CD4-positive, alpha-beta T cell treated with Interleukin-4 for 4 hours (primary cell): ENCODE results near the gene ABHD8.

Source experiments
- DNase-seq: peaks from one replicate; pipeline ENCODE4 v3.0.0-alpha.2; 2020

The ABHD8 gene, protein sequence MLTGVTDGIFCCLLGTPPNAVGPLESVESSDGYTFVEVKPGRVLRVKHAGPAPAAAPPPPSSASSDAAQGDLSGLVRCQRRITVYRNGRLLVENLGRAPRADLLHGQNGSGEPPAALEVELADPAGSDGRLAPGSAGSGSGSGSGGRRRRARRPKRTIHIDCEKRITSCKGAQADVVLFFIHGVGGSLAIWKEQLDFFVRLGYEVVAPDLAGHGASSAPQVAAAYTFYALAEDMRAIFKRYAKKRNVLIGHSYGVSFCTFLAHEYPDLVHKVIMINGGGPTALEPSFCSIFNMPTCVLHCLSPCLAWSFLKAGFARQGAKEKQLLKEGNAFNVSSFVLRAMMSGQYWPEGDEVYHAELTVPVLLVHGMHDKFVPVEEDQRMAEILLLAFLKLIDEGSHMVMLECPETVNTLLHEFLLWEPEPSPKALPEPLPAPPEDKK

GRCh38 chr19:17303167-17303939, at the start of gene ABHD8:
ABHD8 (minus strand) TSS chr19:17303425; CDS start chr19:17301616, 1,809 bp downstream.
- DNase-seq: peak; percentile 92

DNA sequence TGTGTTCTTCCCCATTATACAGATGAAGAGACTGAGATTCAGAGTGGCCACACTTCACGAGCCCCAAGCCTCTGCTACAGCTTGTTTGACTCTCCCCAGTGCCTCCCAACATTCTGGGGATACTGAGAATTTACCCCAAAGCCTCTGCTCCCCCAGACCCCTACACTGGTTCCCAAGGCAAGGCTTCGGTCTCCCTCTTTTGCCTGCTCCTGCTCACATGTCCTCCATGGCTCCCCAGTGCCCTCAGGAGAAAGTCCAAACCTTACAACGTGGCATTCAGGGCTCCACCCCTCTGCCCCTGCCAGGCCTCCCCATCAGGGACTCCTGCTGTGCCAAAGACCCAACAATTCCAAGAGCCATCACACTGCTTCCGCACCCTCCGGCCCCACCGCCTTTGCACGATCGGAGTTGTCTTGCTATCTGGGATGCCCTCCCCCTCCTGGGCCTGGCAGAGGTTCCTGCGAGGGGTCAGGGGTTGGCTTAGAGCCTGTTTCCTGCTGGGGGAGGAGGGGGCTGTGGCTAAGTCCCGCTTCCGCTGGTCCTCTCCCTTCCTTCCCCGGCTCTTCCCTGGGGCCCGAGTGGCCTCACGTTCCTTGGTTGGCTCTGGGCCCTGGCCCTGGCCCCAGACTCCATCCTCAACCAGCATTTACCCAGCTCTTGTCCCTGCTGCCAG, 49.5 kb upstream of the ABHD8 start:
- no peak for DNase-seq

DNA sequence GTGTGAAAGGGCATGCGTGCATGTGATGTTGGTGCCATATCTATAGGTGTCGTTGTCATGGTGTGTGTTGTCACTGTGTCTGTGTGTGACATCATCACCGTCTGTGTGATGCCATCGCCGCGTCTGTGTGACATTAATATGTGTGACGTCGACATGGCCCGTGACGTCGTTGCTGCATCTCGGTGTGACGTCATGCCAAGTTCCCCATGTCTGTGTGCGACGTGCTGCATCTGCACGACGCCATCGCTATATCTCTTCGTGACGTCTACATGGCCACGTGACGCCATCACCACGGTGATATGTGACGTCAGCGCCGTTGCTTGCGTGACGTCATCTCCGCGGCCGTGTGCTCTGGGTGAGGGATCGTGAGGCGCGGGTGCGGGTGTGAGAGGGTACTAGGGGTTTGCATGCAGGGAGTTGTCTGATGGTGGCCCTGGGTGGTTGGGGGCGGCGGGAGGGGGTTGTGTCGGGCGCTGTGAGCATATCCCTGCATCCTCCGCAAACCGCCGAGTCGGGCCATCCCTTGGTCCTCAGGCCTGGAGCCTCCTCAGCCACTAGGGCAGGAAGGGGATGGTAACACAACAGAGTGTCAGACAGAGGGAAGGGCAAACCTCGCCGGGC, 48.7 kb upstream of the ABHD8 start:
- DNase-seq: no peak

- DNase-seq: no peak
Measured at GRCh38 chr19:17348700-17349099, 45.5 kb upstream of the ABHD8 start.

GRCh38 chr19:17347877-17348276, 44.7 kb upstream of the ABHD8 start:
- DNase-seq: no peak

DNA sequence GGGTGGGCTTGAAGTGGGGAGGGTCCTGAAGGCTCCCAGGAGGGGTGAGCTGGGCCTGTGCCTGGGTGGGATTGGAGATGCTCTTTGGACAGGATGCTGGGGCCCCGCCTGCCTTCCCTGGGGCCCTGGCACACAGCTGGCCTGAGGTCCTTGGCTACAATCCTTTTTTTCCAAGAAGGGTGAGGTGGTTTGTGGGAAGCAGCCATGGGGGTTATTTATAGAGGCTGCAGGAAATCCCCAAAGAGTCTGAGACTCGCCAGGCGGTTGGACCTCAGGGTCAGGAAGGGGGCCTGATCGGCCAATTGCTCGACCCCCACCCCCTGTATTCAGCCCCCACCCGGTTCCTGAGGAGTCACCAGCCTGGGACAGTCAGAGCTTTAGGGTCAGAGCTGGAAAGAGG, 44.1 kb upstream of the ABHD8 start:
- no peak for DNase-seq

- peak; percentile 66 for DNase-seq
Measured at GRCh38 chr19:17346109-17346671, 43.0 kb upstream of the ABHD8 start.

DNA sequence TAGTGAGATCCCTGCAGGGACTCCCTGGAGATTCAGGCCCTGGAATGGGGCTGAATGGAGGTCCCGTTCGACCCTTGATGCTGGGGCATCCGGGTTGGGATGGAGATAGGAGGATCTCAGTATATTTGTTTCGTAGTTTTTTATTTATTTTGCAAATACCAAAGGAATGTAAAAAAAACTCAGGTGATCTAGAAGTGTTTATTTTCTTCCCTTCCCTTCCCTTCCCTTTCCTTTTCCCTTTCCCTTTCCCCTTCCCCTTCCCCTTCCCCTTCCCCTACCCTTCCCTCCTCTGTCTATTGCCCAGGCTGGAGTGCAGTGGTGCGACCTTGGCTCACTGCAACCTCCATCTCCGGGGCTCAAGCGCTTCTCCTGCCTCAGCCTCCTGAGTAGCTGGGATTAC, 38.6 kb upstream of the ABHD8 start:
- DNase-seq: no peak

GRCh38 chr19:17341386-17341785, 38.2 kb upstream of the ABHD8 start:
- no peak for DNase-seq

DNA sequence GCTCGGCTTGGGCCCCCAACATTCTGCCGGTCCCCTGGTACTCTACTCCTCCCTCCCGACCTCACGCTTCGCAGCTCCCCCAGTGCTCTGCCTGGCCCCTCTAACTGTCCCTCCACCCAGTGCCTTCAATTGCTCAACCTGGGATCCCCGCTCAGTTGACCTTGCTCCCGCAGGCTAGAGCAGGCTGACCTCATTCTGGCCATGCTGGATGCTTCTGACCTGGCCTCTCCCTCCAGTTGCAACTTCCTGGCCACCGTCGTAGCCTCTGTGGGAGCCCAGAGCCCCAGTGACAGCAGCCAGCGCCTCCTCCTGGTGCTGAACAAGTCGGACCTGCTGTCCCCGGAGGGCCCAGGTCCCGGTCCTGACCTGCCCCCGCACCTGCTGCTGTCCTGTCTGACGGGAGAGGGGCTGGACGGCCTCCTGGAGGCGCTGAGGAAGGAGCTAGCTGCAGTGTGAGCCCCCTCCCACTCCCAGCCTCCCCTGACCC, 37.7 kb upstream of the ABHD8 start:
- no peak for DNase-seq

DNA sequence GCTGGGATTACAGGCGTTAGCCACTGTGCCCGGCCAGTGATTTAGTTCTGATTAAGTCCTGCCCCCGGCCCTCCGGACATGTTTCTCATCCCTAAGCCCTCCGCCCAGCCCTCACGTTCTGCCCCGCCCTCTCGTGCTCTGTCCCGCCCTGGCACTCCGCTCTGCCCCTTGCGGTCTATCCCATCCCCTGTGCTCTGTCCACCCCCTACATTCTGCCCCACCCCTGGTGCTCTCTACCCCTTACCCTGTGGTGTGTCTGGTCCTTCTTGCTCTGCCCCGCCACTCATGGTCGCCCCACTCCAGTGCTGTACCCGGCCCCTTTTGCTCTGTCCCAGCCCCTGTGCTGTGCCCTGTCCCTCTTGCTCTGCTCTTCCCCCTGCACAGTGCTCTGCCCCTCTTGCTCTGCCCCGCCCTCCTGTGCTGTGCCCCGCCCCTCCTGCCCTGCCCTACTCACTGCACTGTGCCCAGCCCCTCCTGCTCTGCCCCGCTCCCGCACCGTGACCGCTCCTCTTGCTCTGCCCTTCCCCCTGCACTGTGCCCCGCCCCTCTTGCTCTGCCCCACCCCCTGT, 37.2 kb upstream of the ABHD8 start:
- DNase-seq: no peak

GRCh38 chr19:17339088-17339741, 36.0 kb upstream of the ABHD8 start:
- no peak for DNase-seq

DNA sequence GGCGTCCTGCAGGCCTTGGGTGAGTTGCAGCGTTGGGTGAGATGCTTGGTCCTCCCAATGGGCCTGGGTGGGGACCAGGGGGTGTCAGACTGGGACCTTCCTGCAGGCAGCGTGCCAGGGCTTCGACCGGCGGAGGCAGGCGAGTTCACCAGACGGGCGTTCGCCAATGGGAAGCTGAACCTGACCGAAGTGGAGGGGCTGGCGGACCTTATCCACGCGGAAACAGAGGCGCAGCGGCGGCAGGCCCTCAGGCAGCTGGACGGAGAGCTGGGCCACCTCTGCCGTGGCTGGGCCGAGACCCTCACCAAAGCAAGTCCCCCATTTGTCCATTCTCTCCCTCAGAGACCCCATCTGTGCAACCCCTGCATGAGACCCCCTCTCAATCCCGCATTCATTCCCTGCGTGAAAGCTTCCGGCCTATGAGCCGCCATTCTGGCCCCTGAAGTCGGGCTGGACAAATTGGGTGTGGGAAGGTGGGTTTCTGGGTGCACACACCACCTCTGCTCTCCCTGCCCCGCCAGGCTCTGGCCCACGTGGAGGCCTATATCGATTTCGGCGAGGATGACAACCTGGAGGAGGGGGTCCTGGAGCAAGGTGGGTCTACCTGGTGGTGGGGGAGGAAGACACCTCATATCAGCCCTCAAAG, 35.3 kb upstream of the ABHD8 start:
- no peak for DNase-seq

GRCh38 chr19:17337675-17338432, 34.6 kb upstream of the ABHD8 start:
- DNase-seq: no peak

GRCh38 chr19:17336872-17337674, 33.8 kb upstream of the ABHD8 start, which contains the start of gene GTPBP3:
GTPBP3 (plus strand) TSS chr19:17337553; CDS start chr19:17337612, 59 bp downstream.
- DNase-seq: peak; percentile 99

DNA sequence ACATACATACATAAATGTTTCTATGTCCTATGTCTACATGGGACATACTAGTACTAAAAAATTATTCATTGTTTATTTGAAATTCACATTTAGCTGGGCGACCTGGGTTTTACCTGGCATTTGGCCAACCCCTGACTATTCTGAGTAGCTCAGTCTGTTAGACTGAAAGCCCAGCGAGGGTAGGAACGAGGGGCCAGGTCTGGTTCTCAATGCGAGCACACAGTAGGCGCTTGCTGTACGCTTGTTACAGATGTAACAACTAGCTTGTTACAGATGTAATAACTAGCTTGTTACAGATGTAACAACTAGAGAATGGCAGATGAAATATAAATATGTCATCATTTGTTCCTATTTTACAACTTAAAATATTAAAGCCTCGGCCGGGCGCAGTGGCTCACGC, 32.4 kb upstream of the ABHD8 start:
- no peak for DNase-seq

DNA sequence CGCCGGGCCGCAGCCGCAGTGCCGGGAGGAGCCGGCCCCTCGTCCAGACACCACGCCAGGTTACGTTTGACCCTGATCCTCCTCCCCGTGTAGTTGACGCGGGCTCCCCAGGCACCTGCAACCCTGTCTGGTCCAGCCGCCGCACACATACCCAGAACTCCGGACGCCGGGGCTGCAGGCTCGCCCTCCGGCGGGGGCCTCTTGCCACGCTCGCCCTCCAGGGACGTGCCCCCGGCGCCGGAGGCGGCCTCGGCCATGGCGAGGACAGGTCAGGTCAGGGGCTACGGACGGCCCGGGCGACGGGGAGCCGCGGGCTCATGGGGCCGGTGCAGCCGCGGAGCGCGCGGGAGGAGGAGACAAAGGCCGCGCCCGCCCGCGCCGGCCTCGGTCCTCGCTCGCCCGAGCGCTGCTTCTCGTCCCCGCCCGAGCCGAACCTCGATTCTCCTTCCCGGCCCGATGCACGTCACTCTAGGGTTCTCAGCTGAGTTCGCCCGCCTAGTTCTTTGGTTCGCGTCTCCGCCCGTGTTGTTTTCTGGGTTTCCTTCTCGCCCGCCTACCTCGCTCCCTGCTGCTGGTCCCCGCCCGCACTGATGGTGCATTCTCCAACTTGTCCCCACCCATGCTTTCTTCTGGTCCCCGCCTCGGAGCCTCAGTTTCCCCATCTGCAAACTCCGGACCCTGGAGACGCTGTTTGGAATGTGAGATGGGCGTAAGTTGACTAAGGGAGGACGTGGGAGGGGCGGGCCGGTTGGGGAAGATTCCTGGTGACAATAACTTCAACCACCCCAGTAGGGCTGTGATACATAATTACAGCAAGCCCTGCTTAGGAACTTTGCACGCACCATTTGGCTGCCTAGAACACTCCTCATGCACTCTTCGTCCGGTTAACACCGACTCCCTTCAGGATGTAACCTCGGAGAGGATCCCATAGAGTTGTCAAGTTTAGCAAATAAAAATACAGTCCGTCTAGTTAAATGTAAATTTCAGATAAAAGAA, 31.5 kb upstream of the ABHD8 start, which contains the start of gene ANO8:
Gene ANO8, minus strand, starts transcription at position 442 of the 996 bp plus-strand sequence. Its CDS starts 185 bp downstream, at position 257.
- DNase-seq: peak; percentile 99
